Testis (tissue), 3 donors: Measurements from ENCODE around the gene SH3YL1. TPM values are rescaled to one million over a fixed set of nuclear protein-coding genes. Genes with fewer than 3 reads are reported as not detected.
A peak's percentile ranks its signal among the peaks of the same experiment; 100 is the strongest.

Source experiments
- DNase-seq: peaks from one replicate; pipeline ENCODE4 v3.0.0-alpha.2; 2019
- H3K27ac ChIP-seq, 2 donors: fragments of 200-600 bp; sonication (generic); one replicate each; pipeline ENCODE4 v1.5.1; 2019
- H3K27me3 ChIP-seq: fragments of 200-600 bp; sonication (generic); one replicate; pipeline ENCODE4 v1.5.1; 2019
- H3K36me3 ChIP-seq: fragments of 200-600 bp; sonication (generic); one replicate; pipeline ENCODE4 v1.5.1; 2017; ENCODE audit warnings: low read depth; ENCODE audit errors: missing control alignments
- H3K4me1 ChIP-seq: fragments of 200-600 bp; sonication (generic); one replicate; pipeline ENCODE4 v1.5.1; 2019
- H3K4me3 ChIP-seq, 2 donors: fragments of 200-600 bp; sonication (generic); one replicate each; pipeline ENCODE4 v1.5.1; 2017 to 2019
- H3K9me3 ChIP-seq: fragments of 200-600 bp; sonication (generic); one replicate; pipeline ENCODE4 v1.5.1; 2017
- CTCF ChIP-seq, 3 experiments: fragments of 450-650 bp in 2 of 3; fragments of 200-600 bp in 1 of 3; sonication (generic) in 1 of 3; IDR thresholded peaks; one replicate each; pipeline ENCODE4 v1.5.1; 2016 to 2019; ENCODE audit warnings: antibody characterized with exemption in 3 of 3, mild to moderate bottlenecking in 2 of 3, moderate library complexity in 1 of 3
- POLR2A ChIP-seq: fragments of 450-650 bp; IDR thresholded peaks from one replicate; pipeline ENCODE4 v1.6.1; 2017; ENCODE audit warnings: antibody characterized with exemption, mild to moderate bottlenecking, moderate library complexity
- WGBS, 2 donors: methylation state at CpG; one replicate each; pipeline ENCODE4 v1.1.5; 2018; 5-methylcytosine and 5-hydroxymethylcytosine counted together
- intact Hi-C: fragments of 100-400 bp; cut with DNase I; formaldehyde crosslinking; loops from one replicate; pipeline ENCODE4 v1.15.1; 2023; ENCODE audit warnings: low total_unique reads
- polyA plus RNA-seq: library from polyadenylated mRNA; stranded (reverse); fragments of 350-450 nt; fragmentation: Illumina TruSeq; extraction: RNeasy Lipid Tissue Mini Kit (QIAGEN cat#74804); gene quantifications from one replicate; pipeline ENCODE4 v1.2.3, GENCODE V29; 2014; ENCODE audit warnings: low read depth, low replicate concordance; ENCODE audit not compliant: insufficient read depth
- total RNA-seq, 2 donors: library from RNA; depleted of rRNA; stranded (reverse); fragments of >200 nt; gene quantifications; one replicate each; pipeline ENCODE4 v1.2.3, GENCODE V29; 2016

The SH3YL1 gene
- total and polyA plus RNA-seq, 3 donors from 2014 or later = 55.0 to 92.3 (median 73.7) TPM

GRCh38 chr2:264493-265468 is 949 bp upstream of the SH3YL1 start, which contains the start of gene ACP1:
Gene ACP1, plus strand, starts transcription at chr2:264947. Its CDS starts 18 bp downstream, at chr2:264965.
- H3K36me3 ChIP-seq = no peaks in the 10 kb centered on the region
- intact Hi-C loops = no loop called here
- H3K4me1 ChIP-seq = peaks cover 6% of the 10 kb centered on the region
- peak; percentile 94 for DNase-seq
- peak within 1 kb of the TSS; percentile 74 to 78 for H3K27ac ChIP-seq
- no peaks in the 10 kb centered on the region for H3K27me3 ChIP-seq
- H3K4me3 ChIP-seq = peak within 1 kb of the TSS; percentile 71 to 79
- TF ChIP-seq CTCF (IDR thresholded peaks at IDR 0.05) = peak in 1 of 3 experiments; percentile 21
- TF ChIP-seq POLR2A = peak; percentile 78
- no peaks in the 10 kb centered on the region for H3K9me3 ChIP-seq
- 0 to 1% methylated on average over 19 to 71 of the region's 73 CpGs for WGBS, 2 donors

- Histone ChIP-seq H3K36me3 (no peaks in the 10 kb centered on the region), H3K27me3 (no peaks in the 10 kb centered on the region), H3K4me1 (peaks cover 6% of the 10 kb centered on the region), H3K4me3 (peak overlapping the region; percentile 71 to 79), H3K9me3 (no peaks in the 10 kb centered on the region), H3K27ac (peak overlapping the region; percentile 74 to 78)
- no peak for TF ChIP-seq POLR2A
- TF ChIP-seq CTCF (IDR thresholded peaks at IDR 0.05) = no peak
- DNase-seq = no peak
- 28 to 40% methylated on average over 14 to 42 of the region's 42 CpGs for WGBS, 2 donors
- intact Hi-C loops = no loop called here
These were observed 652 bp downstream of the SH3YL1 start for GRCh38 chr2:263022-263738.

- Histone ChIP-seq H3K27ac (no peak overlapping the region), H3K27me3 (no peaks in the 10 kb centered on the region), H3K4me3 (no peak overlapping the region), H3K9me3 (no peaks in the 10 kb centered on the region), H3K36me3 (no peaks in the 10 kb centered on the region), H3K4me1 (peaks cover 6% of the 10 kb centered on the region)
- 43 to 75% methylated on average over 3 of the region's 3 CpGs for WGBS, 2 donors
- no peak for TF ChIP-seq POLR2A
- TF ChIP-seq CTCF (IDR thresholded peaks at IDR 0.05) = no peak
- intact Hi-C loops = no loop called here
- DNase-seq = no peak
These were observed 1.7 kb downstream of the SH3YL1 start for GRCh38 chr2:262117-262516.

GRCh38 chr2:260507-261161 is 3.2 kb downstream of the SH3YL1 start:
- no peaks in the 10 kb centered on the region for H3K9me3 ChIP-seq
- no peak overlapping the region for H3K4me3 ChIP-seq
- H3K27me3 ChIP-seq = no peaks in the 10 kb centered on the region
- H3K27ac ChIP-seq = no peak overlapping the region
- TF ChIP-seq POLR2A = no peak
- TF ChIP-seq CTCF (IDR thresholded peaks at IDR 0.05) = no peak
- intact Hi-C loops = no loop called here
- H3K36me3 ChIP-seq = no peaks in the 10 kb centered on the region
- no peak for DNase-seq
- H3K4me1 ChIP-seq = peaks cover 2% of the 10 kb centered on the region
- WGBS, 2 donors = 58 to 77% methylated on average over 6 of the region's 6 CpGs
